Measurements from ENCODE around the gene GIT2. TPM values are rescaled to one million over a fixed set of nuclear protein-coding genes. Genes with fewer than 3 reads are reported as not detected.

The GIT2 gene, protein sequence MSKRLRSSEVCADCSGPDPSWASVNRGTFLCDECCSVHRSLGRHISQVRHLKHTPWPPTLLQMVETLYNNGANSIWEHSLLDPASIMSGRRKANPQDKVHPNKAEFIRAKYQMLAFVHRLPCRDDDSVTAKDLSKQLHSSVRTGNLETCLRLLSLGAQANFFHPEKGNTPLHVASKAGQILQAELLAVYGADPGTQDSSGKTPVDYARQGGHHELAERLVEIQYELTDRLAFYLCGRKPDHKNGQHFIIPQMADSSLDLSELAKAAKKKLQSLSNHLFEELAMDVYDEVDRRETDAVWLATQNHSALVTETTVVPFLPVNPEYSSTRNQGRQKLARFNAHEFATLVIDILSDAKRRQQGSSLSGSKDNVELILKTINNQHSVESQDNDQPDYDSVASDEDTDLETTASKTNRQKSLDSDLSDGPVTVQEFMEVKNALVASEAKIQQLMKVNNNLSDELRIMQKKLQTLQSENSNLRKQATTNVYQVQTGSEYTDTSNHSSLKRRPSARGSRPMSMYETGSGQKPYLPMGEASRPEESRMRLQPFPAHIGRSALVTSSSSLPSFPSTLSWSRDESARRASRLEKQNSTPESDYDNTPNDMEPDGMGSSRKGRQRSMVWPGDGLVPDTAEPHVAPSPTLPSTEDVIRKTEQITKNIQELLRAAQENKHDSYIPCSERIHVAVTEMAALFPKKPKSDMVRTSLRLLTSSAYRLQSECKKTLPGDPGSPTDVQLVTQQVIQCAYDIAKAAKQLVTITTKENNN
- total RNA-seq = 36.4 and 40.7 TPM in 2 replicates

DNA sequence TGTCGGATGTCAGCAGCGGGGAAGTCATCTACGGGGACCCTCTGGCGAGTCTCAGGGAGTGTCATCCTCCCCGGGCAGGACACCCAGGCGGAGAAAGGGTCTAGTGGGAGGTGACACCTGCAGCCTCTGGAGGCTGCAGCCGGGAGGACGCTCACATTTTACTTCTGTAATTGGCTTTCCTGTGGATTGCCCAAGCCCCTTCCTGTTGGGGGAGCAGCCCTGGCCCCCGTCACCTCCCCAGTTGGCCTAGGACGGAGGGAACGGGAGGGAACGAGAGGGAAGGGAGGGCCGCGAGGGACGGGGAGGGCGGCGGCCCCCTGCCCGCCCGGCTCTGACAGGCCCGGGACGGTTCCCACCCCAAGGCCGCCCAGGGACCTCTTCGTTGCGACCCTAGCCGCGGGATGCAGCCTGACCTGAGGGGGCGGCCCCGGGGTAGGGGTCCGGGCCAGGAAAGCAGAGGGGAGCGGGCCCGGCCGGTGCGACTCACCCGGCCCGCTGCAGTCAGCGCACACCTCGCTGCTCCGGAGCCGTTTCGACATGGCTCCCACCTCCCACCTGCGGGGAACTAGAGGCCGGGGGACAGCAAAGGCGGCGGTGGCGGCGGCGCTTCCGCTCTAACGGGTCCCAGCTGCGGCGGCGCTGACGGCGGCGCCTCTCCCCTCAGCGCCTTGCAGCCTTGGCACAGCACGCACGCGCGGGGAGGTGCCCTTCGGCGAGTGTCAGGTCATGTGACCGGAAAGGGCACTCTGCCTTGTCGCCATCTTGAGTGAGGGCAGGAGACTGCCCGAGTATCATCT, at the start of gene GIT2:
Gene GIT2, minus strand, starts transcription at position 683 of the 797 bp plus-strand sequence. Its CDS starts 144 bp downstream, at position 539.

DNA sequence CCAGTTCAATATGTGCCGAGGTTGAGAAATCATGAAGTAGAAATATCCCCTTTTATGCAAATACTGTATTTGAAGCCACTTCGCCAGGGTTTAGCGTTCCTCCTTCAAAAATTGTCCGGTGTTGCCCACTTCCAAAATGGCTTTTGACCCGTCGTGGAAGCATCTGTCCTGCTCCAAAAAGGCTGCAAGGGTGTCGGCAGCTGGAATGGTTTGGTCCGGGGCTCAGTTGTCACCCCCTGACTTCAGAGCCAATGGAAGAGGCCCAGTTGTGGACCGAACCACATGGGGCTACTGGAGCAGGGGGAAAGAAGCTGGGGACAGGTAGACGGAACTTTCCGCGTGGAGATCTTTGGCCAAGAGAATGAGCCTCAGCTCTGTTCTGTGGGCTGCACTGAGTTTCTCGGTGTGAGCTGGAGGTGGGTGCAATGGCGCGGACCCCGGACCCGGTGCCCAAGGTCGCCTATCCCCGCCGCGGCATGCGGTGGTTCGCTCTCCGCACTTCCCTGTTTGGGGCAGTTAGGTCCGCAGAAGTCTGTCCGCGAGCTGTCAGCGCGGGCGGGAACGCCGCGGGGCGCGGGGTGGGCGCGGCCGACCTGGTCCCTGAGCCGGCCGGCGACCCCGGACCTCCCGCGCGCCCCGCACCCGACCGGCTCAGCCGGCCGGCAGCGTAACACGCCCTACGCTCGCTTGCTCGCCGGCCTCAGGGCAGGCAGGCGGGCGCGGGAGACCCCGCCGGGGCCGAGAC, 2.9 kb upstream of the GIT2 start, which contains the start of gene ANKRD13A:
Gene ANKRD13A, plus strand, starts transcription at position 527 of the 745 bp plus-strand sequence. CDS start 259 bp downstream, outside the sequence.

DNA sequence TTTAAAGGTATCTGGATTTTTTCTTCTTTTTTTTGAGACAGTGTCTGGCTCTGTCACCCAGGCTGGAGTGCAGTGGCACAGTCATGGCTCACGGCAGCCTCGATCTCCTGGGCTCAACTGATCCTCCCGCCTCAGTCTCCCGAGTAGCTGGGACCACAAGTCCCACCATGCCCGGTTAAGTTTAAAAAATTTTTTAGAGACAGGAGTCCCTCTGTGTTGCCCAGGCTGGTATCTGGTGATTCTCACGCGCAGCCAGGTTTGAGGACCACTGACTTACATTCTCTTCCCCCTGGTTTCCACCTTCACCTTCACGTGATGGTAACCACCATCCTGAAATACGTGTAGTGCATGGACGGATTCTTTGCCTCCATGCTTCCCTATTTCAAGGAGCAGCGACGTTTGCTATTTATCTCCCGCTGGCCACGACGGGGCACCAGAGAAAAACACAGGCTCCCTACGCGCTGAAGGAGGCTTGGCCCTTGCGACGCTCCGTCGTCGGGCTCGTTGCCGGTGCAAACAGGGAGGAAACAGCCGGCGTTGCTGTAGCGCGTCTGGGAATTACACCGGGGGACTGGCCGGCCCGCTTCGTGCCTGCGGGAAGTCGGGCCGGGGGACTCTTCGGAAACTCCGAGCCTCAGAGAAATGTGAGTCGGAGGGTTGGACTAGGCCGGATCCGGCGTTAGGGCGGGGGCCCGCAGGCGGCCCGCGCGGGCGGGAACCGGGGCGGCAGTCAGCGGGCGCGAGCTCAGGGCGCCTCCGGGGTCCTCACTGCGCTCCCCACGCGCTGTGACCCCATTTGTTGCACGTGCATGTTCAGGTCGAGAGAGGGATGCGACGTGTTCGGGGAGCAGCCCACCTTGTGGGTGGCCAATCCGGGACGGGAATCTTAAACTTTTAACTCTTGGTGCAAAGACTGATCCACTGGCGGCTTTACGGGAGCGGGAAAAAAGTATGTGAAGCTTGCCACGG, 96.1 kb downstream of the GIT2 start, which contains the start of gene TCHP:
Gene TCHP, plus strand, starts transcription at position 492 of the 969 bp plus-strand sequence. CDS start 2,753 bp downstream, outside the sequence.

DNA sequence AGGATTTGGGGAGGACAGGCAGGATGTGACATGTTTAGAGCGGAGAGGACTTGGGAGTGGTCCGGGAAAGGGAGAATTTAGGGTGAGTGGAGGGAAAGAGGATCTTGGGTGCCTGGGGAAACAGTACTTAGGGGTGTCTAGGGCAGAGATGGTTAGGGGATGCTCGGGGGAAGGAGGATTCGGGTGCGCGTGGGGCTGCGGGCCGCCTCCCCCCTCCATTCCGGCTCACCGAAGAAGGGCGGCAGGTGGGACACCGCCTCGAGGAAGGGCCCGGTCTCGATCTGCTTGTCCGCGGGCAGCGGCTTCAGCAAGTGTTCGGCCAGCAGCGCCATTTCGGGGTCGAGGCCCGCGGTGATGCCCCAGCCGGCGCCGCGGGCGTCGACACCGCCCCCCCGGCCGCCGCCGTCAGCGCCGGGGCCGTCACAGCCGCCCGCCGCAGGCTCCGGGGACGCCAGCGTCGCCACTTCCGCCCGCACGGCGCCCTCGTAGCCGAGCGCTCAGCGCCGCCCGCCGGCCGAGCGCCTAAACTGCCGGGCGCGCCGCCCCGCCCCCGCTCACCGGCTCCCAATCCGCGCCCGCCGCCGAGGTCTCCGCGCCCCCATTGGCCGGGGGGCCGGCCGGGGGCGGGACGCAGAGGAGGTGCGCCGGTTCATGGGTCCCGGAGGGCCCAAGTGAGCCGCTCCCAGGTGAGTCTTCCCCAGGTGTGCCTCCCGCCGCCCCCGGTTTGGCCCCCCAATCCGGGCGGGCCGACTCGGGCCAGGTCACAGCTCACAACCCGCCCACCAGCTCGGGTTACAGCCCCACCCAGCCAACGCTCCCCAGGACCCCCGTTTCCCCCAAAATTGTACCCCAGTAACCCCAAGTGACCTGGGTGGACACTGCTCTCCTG, 115.9 kb downstream of the GIT2 start, which contains the start of gene GLTP:
Gene GLTP, minus strand, starts transcription at position 499 of the 889 bp plus-strand sequence. Its CDS starts 167 bp downstream, at position 332.

Other genes starting within 250 kb of the GIT2 start
- 0.59 and 1.1 TPM in 2 replicates for gene TRPV4, start 163.0 kb downstream of the GIT2 start, total RNA-seq
- gene GLTP, start 115.8 kb downstream of the GIT2 start, total RNA-seq = 39.7 and 52.6 TPM in 2 replicates
- 9.2 and 13.3 TPM in 2 replicates for gene TCHP, start 96.1 kb downstream of the GIT2 start, total RNA-seq
- 27.6 and 49.9 TPM in 2 replicates for gene ANKRD13A, start 3.1 kb upstream of the GIT2 start, total RNA-seq
- gene C12orf76, start 52.2 kb upstream of the GIT2 start, total RNA-seq = 7.6 and 8.5 TPM in 2 replicates
- gene IFT81, start 128.0 kb upstream of the GIT2 start, total RNA-seq = 11.5 and 14.3 TPM in 2 replicates

All from subcutaneous preadipocyte (primary cell).